ENCODE data around the gene CIB4. TPM values are rescaled to one million over a fixed set of nuclear protein-coding genes. Genes with fewer than 3 reads are reported as not detected.

Gene CIB4
- total and polyA plus RNA-seq, 2 experiments from 2014 or later: not detected

DNA sequence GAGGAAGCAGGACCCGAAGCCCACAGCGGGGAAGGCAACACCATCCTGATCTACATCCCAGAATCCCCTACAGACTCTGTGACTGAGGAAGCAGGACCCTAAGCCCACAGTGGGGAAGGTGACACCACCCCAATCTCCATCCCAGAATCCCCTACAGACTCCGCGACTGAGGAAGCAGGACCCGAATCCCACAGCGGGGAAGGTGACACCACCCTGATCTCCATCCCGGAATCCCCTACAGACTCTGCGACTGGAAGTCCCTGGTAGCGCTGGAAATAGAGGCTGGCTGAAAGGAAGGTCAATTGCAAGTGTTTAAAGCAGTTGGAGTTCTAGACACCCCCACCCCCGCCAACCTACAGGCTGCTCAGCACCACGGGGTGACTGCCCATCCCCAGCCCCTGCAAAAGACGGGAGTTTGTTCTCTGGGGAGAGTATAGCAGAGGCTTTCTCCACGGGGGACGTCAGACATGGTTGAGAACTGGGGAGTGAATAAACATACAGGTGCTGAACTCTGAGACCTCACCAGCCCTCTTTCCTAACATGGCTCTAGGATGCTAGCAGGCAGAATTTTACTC lies 21.0 kb downstream of the CIB4 start:
- Histone ChIP-seq H3K27ac (no peak overlapping the region), H3K4me3 (no peak overlapping the region), H3K4me2 (no peak overlapping the region), H3K36me3 (replicated peaks; ENCODE audit: insufficient read depth, low read depth) (no peaks in the 10 kb centered on the region), H4K20me1 (ENCODE audit: insufficient read depth, poor library complexity, severe bottlenecking) (no peaks in the 10 kb centered on the region), H3K4me1 (ENCODE audit: insufficient read depth) (peaks cover 35% of the 10 kb centered on the region), H3K27me3 (peaks cover 25% of the 10 kb centered on the region), H2AFZ (no peak overlapping the region), H3K79me2 (no peaks in the 10 kb centered on the region), H3K9me2 (replicated peaks; ENCODE audit: insufficient read depth) (no peaks in the 10 kb centered on the region), H3K9me3 (ENCODE audit: low read depth) (no peaks in the 10 kb centered on the region)
- WGBS (ENCODE audit: low lambda C conversion rate, missing lambda C conversion rate): 44% methylated on average over 14 of the region's 14 CpGs
- no peak for DNase-seq (ENCODE audit: low spot score)
- TF ChIP-seq EZH2 (IDR thresholded peaks at IDR 0.05; ENCODE audit: borderline replicate concordance) (no peak), EZH2phosphoT487 (IDR thresholded peaks at IDR 0.05; ENCODE audit: low read depth, severe bottlenecking, unreplicated experiment) (no peak)
- TF ChIP-seq, protein P1, sequence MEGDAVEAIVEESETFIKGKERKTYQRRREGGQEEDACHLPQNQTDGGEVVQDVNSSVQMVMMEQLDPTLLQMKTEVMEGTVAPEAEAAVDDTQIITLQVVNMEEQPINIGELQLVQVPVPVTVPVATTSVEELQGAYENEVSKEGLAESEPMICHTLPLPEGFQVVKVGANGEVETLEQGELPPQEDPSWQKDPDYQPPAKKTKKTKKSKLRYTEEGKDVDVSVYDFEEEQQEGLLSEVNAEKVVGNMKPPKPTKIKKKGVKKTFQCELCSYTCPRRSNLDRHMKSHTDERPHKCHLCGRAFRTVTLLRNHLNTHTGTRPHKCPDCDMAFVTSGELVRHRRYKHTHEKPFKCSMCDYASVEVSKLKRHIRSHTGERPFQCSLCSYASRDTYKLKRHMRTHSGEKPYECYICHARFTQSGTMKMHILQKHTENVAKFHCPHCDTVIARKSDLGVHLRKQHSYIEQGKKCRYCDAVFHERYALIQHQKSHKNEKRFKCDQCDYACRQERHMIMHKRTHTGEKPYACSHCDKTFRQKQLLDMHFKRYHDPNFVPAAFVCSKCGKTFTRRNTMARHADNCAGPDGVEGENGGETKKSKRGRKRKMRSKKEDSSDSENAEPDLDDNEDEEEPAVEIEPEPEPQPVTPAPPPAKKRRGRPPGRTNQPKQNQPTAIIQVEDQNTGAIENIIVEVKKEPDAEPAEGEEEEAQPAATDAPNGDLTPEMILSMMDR (IDR thresholded peaks at IDR 0.05; ENCODE audit: poor library complexity): no peak

DNA sequence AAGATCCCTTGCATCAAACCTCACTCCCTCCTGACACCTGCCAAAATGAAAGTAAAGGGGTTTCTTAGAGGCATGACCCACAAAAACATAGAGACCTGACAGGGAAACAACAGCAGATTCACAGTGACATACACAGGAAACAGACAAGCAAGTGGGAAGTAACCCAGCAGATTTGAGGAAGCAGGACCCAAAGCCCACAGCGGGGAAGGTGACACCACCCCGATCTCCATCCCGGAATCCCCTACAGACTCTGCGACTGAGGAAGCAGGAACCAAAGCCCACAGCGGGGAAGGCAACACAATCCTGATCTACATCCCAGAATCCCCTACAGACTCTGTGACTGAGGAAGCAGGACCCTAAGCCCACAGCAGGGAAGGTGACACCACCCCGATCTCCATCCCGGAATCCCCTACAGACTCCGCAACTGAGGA lies 21.6 kb downstream of the CIB4 start:
- H3K4me2 ChIP-seq: no peak overlapping the region
- H3K4me3 ChIP-seq: no peak overlapping the region
- TF ChIP-seq EZH2 (IDR thresholded peaks at IDR 0.05; ENCODE audit: borderline replicate concordance) (no peak), EZH2phosphoT487 (IDR thresholded peaks at IDR 0.05; ENCODE audit: low read depth, severe bottlenecking, unreplicated experiment) (no peak)
- TF ChIP-seq, protein P1 (IDR thresholded peaks at IDR 0.05; ENCODE audit: poor library complexity): no peak
- H3K9me2 ChIP-seq (replicated peaks; ENCODE audit: insufficient read depth): no peaks in the 10 kb centered on the region
- H3K79me2 ChIP-seq: no peaks in the 10 kb centered on the region
- no peaks in the 10 kb centered on the region for H4K20me1 ChIP-seq (ENCODE audit: insufficient read depth, poor library complexity, severe bottlenecking)
- no peaks in the 10 kb centered on the region for H3K36me3 ChIP-seq (replicated peaks; ENCODE audit: insufficient read depth, low read depth)
- WGBS (ENCODE audit: low lambda C conversion rate, missing lambda C conversion rate): 62% methylated on average over 8 of the region's 8 CpGs
- H3K27me3 ChIP-seq: peaks cover 25% of the 10 kb centered on the region
- H2AFZ ChIP-seq: no peak overlapping the region
- H3K27ac ChIP-seq: no peak overlapping the region
- peaks cover 39% of the 10 kb centered on the region for H3K4me1 ChIP-seq (ENCODE audit: insufficient read depth)
- DNase-seq (ENCODE audit: low spot score): no peak
- no peaks in the 10 kb centered on the region for H3K9me3 ChIP-seq (ENCODE audit: low read depth)

DNA sequence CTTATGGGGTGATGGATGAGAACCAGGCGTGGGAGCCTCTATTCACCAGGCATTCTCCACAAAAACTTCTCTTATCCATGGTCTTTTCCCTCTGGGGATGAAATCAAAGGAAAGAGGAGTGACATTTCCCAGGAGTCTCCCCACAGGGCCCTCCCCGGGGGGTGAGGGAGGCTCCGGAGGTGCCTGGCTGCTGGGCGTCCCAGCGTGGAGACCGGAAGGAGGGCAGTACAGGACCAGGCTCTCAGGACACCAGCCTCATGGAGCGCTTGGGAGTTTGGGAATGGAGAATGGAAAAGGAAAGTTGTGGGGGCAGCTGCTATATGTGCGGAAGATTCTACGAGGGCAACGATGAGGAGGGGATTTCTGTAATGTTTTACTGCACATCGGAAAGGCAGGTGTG lies 22.1 kb downstream of the CIB4 start:
- H3K9me2 ChIP-seq (replicated peaks; ENCODE audit: insufficient read depth): no peaks in the 10 kb centered on the region
- no peaks in the 10 kb centered on the region for H4K20me1 ChIP-seq (ENCODE audit: insufficient read depth, poor library complexity, severe bottlenecking)
- no peaks in the 10 kb centered on the region for H3K9me3 ChIP-seq (ENCODE audit: low read depth)
- no peaks in the 10 kb centered on the region for H3K36me3 ChIP-seq (replicated peaks; ENCODE audit: insufficient read depth, low read depth)
- 85% methylated on average over 11 of the region's 11 CpGs for WGBS (ENCODE audit: low lambda C conversion rate, missing lambda C conversion rate)
- TF ChIP-seq, protein P1 (IDR thresholded peaks at IDR 0.05; ENCODE audit: poor library complexity): no peak
- TF ChIP-seq EZH2phosphoT487 (IDR thresholded peaks at IDR 0.05; ENCODE audit: low read depth, severe bottlenecking, unreplicated experiment): no peak
- TF ChIP-seq EZH2 (IDR thresholded peaks at IDR 0.05; ENCODE audit: borderline replicate concordance): no peak
- H3K4me1 ChIP-seq (ENCODE audit: insufficient read depth): peaks cover 39% of the 10 kb centered on the region
- DNase-seq (ENCODE audit: low spot score): no peak
- H3K27ac ChIP-seq: no peak overlapping the region
- no peak overlapping the region for H3K4me2 ChIP-seq
- no peaks in the 10 kb centered on the region for H3K79me2 ChIP-seq
- no peak overlapping the region for H2AFZ ChIP-seq
- H3K27me3 ChIP-seq: peaks cover 25% of the 10 kb centered on the region
- no peak overlapping the region for H3K4me3 ChIP-seq

Data from hepatocyte (in vitro differentiated cells).